WTC11 (cell line): ENCODE data around the gene CFAP206.

Source experiments
- RELA ChIP-seq: sonication (generic); formaldehyde crosslinking; IDR thresholded peaks from 2 replicates; pipeline ENCODE4 v1.8.1; 2022; ENCODE audit warnings: missing genetic modification reagents, mild to moderate bottlenecking, borderline replicate concordance
- TCF7 ChIP-seq: sonication (generic); formaldehyde crosslinking; IDR thresholded peaks from 2 replicates; pipeline ENCODE4 v1.8.0; 2022; ENCODE audit warnings: mild to moderate bottlenecking, low read depth, missing genetic modification reagents, moderate library complexity
- ZNF396 ChIP-seq: fragments of 250-450 bp; sonication (Bioruptor Pico); IDR thresholded peaks from 2 replicates; pipeline ENCODE4 v1.8.0; 2021; ENCODE audit warnings: mild to moderate bottlenecking, moderate library complexity, borderline replicate concordance
- TF ChIP-seq, protein P1 (sequence below): sonication (generic); formaldehyde crosslinking; IDR thresholded peaks from 2 replicates; pipeline ENCODE4 v1.8.0; 2022; ENCODE audit warnings: mild to moderate bottlenecking, missing genetic modification reagents

GRCh38 chr6:87501809-87502572, 94.2 kb downstream of the CFAP206 start:
- TF ChIP-seq RELA = no peak
- TF ChIP-seq, protein P1, sequence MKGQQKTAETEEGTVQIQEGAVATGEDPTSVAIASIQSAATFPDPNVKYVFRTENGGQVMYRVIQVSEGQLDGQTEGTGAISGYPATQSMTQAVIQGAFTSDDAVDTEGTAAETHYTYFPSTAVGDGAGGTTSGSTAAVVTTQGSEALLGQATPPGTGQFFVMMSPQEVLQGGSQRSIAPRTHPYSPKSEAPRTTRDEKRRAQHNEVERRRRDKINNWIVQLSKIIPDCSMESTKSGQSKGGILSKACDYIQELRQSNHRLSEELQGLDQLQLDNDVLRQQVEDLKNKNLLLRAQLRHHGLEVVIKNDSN (CRISPR knock-in tag) = no peak
- no peak for TF ChIP-seq ZNF396
- no peak for TF ChIP-seq TCF7 (CRISPR knock-in tag)
